T-helper 1 cell treated with Interleukin-12 subunit alpha and Interleukin-12 subunit beta and Interleukin-4 antibody, amounts not matched to agents 30 μg/mL and 1 μg/mL, for 36 hours (primary cell): Measurements from ENCODE around the gene SLX1A.
"Not testable (repeated sequence)": the region's sequence is repeated elsewhere in the genome, so short reads cannot be mapped to it uniquely, and the experiment has no call there.

ENCODE experiments used
- H3K27ac Mint-ChIP-seq: one replicate; pipeline ENCODE4 v1.8.0; 2021; ENCODE audit warnings: mild to moderate bottlenecking, mixed read lengths
- H3K27me3 Mint-ChIP-seq: one replicate; pipeline ENCODE4 v1.8.0; 2021; ENCODE audit warnings: low read depth, mixed read lengths
- H3K36me3 Mint-ChIP-seq: one replicate; pipeline ENCODE4 v1.8.0; 2021; ENCODE audit warnings: low read depth, mixed read lengths
- H3K4me1 Mint-ChIP-seq: one replicate; pipeline ENCODE4 v1.8.0; 2021; ENCODE audit warnings: low read depth, mixed read lengths
- H3K4me3 Mint-ChIP-seq: one replicate; pipeline ENCODE4 v1.8.0; 2021; ENCODE audit warnings: mild to moderate bottlenecking, moderate library complexity, mixed read lengths
- H3K9me3 Mint-ChIP-seq: one replicate; pipeline ENCODE4 v1.8.0; 2021; ENCODE audit warnings: mixed read lengths

Gene SLX1A

DNA sequence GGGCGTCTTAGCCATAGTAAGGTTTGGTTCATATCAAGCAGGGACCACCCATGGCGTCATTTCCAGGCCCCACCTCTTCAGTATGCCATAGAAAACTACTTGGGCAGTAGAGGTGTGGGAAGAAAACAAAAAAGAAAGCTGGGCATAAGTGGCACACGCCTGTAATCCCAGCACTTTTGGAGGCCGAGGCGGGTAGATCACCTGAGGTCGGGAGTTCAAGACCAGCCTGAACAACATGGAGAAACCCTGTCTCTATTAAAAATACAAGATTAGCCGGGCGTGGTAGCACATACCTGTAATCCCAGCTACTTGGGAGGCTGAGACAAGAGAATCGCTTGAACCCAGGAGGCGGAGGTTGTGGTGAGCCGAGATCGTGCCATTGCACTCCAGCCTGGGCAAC lies 2.5 kb upstream of the SLX1A start:
- H3K4me3 Mint-ChIP-seq, H3K9me3 Mint-ChIP-seq, H3K27ac Mint-ChIP-seq, H3K27me3 Mint-ChIP-seq: not testable (repeated sequence)
- peaks cover 13% of the 10 kb centered on the region for H3K4me1 Mint-ChIP-seq
- H3K36me3 Mint-ChIP-seq: peaks cover 17% of the 10 kb centered on the region

DNA sequence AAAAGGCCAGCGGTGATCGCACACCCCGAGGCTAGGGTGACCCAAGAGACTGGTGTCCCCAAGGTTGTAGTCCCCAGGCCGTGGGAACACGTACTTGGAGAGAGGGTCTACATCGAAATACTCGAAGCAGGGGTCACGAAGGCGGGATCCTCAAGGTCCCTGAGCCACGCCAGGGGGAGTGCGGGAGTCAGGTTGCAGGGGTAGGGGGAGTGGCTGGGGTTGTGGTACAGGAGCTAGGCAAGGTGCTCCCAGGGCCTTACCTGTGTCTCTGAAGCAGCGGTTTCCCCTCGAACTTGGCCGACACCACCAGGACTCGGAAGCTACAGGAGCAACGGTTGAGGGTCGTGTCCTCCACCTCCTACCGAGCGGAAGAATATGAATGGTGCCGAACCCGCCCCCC lies 577 bp upstream of the SLX1A start:
- not testable (repeated sequence) for H3K36me3 Mint-ChIP-seq, H3K27me3 Mint-ChIP-seq, H3K27ac Mint-ChIP-seq, H3K4me3 Mint-ChIP-seq, H3K4me1 Mint-ChIP-seq, H3K9me3 Mint-ChIP-seq

DNA sequence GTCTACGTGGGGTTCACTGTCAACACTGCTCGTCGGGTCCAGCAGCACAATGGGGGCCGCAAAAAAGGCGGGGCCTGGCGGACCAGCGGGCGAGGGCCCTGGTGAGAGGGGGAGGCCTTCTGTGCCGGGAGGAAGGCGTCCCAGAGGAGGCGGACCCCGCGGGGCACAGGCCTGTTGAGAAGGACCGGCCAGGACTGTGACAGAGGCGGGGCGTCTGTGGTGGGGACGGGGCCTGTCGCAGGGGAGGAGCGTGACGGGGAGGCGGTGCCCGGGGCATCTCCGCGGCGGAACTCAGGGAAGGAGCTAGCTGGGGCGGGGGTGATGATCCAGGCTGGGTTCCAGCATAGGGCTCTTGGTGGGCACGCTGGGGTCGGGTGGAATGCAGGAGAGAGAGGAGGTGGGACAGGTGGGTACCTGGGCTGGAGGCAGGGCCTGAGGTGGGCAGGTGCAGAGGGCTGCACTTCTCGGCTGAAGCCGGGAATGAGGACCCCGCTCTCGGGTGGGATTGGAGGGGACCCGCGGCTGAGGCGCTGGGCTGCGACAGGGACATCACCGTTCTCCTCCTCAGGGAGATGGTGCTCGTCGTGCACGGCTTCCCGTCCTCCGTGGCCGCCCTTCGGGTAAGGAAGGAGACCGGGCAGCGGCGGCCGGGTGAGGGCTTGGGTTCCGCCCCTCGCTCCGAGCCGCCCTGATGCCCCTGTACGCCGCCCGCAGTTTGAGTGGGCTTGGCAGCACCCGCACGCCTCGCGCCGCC lies 674 bp downstream of the SLX1A start:
- H3K4me3 Mint-ChIP-seq, H3K4me1 Mint-ChIP-seq, H3K36me3 Mint-ChIP-seq, H3K9me3 Mint-ChIP-seq, H3K27ac Mint-ChIP-seq, H3K27me3 Mint-ChIP-seq: not testable (repeated sequence)

GRCh38 chr16:30197001-30197400 lies 3.3 kb downstream of the SLX1A start:
- H3K27me3 Mint-ChIP-seq, H3K9me3 Mint-ChIP-seq, H3K4me1 Mint-ChIP-seq, H3K27ac Mint-ChIP-seq, H3K4me3 Mint-ChIP-seq, H3K36me3 Mint-ChIP-seq: not testable (repeated sequence)

- not testable (repeated sequence) for H3K4me3 Mint-ChIP-seq, H3K4me1 Mint-ChIP-seq, H3K27ac Mint-ChIP-seq, H3K9me3 Mint-ChIP-seq, H3K27me3 Mint-ChIP-seq, H3K36me3 Mint-ChIP-seq
These were observed 5.4 kb downstream of the SLX1A start, which contains the start of gene SULT1A3 for GRCh38 chr16:30199049-30199448. SULT1A3 (plus strand) TSS chr16:30199255; CDS start chr16:30200729, 1,474 bp downstream.

DNA sequence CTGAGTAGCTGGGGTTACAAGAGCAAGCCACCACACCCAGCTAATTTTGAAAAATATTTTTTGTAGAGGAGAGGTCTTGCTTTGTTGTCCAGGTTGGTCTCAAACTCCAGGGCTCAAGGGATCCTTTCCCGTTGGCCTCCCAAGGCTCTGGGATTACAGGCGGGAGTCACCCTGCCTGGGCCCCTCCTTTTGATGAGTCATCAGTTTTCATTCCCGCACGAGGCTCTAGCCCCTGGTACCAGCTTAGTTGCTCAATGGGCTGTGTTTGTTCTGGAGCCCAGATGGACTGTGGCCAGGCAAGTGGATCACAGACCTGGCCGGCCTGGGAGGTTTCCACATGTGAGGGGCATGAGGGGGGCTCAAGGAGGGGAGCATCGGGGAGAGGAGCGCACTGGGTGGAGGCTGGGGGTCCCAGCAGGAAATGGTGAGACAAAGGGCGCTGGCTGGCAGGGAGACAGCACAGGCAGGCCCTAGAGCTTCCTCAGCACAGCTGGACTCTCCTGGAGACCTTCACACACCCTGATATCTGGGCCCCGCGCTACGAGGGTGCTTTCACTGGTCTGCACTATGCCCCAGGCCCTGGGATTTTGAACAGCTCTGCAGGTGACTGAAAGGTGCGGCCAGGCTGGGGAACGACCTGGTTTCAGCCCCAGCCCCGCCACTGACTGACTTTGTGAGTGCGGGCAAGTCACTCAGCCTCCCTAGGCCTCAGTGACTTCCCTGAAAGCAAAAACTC lies 6.1 kb downstream of the SLX1A start:
- H3K4me1 Mint-ChIP-seq, H3K4me3 Mint-ChIP-seq, H3K27ac Mint-ChIP-seq, H3K36me3 Mint-ChIP-seq, H3K9me3 Mint-ChIP-seq, H3K27me3 Mint-ChIP-seq: not testable (repeated sequence)

DNA sequence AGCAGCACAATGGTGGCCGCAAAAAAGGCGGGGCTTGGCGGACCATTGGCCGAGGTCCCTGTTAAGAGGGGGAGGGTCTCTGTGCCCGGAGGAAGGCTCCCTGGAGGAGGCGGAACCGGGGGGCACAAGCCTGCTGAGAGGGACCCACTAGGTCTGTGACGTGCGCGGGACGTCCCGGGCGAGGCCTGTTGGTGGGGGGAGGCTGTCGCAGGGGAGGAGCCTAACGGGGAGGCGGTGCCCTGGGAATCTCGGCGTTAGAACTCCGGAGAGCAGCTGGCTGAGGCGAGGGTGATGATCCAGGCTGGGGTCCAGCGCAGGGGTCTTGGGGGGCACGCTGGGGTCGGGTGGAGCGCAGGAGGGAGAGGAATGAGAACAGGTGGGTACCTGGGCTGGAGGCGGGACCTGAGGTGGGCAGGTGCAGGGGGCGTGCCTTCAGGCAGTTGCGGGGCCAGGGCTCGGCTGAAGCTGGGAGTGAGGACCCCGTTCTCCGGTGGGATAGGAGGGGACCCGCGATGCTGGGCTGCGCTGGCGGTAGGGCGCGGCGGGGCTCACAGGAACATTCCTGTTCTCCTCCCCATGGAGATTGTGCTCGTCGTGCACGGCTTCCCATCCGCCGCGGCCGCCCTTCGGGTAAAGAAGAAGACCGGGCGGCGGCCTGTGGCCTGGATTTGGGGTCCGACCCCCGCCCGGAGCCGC lies 12.0 kb downstream of the SLX1A start:
- not testable (repeated sequence) for H3K4me1 Mint-ChIP-seq, H3K36me3 Mint-ChIP-seq, H3K9me3 Mint-ChIP-seq, H3K27me3 Mint-ChIP-seq, H3K27ac Mint-ChIP-seq, H3K4me3 Mint-ChIP-seq

- H3K27ac Mint-ChIP-seq, H3K27me3 Mint-ChIP-seq, H3K9me3 Mint-ChIP-seq, H3K4me1 Mint-ChIP-seq, H3K4me3 Mint-ChIP-seq, H3K36me3 Mint-ChIP-seq: not testable (repeated sequence)
These were observed 12.6 kb downstream of the SLX1A start for GRCh38 chr16:30206252-30206651.

- H3K4me1 Mint-ChIP-seq, H3K9me3 Mint-ChIP-seq, H3K27ac Mint-ChIP-seq, H3K36me3 Mint-ChIP-seq, H3K4me3 Mint-ChIP-seq, H3K27me3 Mint-ChIP-seq: not testable (repeated sequence)
These were observed 13.5 kb downstream of the SLX1A start for GRCh38 chr16:30207063-30207704.

DNA sequence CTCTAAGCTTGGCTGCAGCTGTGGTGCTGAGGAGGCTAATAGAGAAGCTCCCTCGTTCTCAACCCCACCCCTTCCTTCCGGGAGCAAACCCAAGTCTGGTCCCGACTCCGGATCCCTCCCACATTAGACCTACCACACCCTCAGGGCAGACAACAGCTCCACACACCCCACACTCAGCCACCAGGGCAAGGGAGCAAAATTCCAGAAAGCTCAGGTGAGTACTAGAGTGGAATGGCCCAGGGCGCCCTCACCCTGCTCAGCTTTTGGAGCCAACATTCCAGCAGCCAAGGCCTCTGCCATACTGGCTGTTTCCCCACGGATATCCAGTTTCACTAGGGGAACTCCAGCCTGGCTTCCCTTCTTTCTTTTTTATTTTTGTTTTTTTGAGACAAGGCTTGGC lies 15.4 kb downstream of the SLX1A start:
- H3K9me3 Mint-ChIP-seq, H3K4me3 Mint-ChIP-seq, H3K36me3 Mint-ChIP-seq, H3K27ac Mint-ChIP-seq, H3K27me3 Mint-ChIP-seq, H3K4me1 Mint-ChIP-seq: not testable (repeated sequence)

DNA sequence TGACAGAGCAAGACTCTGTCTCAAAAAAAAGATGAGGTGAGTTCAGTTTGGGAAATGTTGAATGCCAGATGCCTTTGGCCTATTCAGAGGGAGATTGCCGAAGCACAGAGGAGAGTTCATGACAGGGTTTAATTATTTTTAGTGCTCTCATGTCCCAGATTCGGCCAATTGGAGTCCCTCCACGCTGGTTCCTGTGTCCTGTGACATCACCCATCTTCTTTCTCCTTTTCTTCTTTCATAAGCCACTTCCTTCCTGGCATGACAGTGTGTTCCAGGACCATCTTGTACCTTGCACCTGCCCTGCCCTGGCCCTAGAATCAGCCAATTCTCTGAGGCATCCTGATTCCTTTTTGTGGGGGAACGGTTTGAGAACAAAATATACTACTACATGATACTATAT lies 17.7 kb downstream of the SLX1A start:
- not testable (repeated sequence) for H3K27me3 Mint-ChIP-seq, H3K4me1 Mint-ChIP-seq, H3K9me3 Mint-ChIP-seq, H3K27ac Mint-ChIP-seq, H3K4me3 Mint-ChIP-seq, H3K36me3 Mint-ChIP-seq

DNA sequence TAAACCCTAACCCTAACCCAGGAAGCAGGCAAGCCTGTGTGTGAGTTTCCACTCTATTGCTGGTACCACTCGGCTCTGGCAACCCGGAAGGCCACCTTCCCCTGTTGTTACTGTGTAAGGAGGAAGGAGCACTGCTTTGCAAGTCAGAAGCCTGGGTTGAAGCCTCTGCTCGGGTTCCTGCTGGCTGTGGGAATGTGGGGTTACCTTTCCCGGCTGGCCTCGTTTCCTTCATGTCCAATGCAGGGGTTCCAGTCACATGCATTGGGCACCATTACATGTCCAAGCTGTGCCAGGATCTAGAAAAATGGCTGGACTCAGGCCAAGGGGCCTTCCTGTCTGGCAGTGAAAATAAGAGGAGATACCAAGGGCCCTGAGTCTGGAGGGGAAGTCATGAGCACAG lies 23.4 kb downstream of the SLX1A start:
- H3K27ac Mint-ChIP-seq, H3K4me1 Mint-ChIP-seq, H3K4me3 Mint-ChIP-seq, H3K9me3 Mint-ChIP-seq, H3K27me3 Mint-ChIP-seq, H3K36me3 Mint-ChIP-seq: not testable (repeated sequence)
